Measurements from ENCODE around the gene ZSWIM3. TPM values are rescaled to one million over a fixed set of nuclear protein-coding genes. Genes with fewer than 3 reads are reported as not detected.

Gene ZSWIM3
- total RNA-seq, 3 donors from 2014 or later (not counting 1 experiment from before 2014, with no cell fraction given), result 1.4 to 2.3 (median 1.5) TPM

GRCh38 chr20:45886590-45887345 is 29.4 kb downstream of the ZSWIM3 start:
- intact Hi-C loops (cut with micrococcal nuclease), result no loop called here
- no peak for TF ChIP-seq CTCF (IDR thresholded peaks at IDR 0.05)
- DNase-seq (no peak), ATAC-seq (no peak)
- no peaks in the 10 kb centered on the region for H3K27me3 ChIP-seq (ENCODE audit: control insufficient read depth, insufficient read depth, low read length)
- Mint-ChIP-seq H3K27me3 (ENCODE audit: low read depth in 2 of 2) (no peaks in the 10 kb centered on the region), H3K36me3 (no peaks in the 10 kb centered on the region), H3K9me3 (no peaks in the 10 kb centered on the region), H3K4me1 (peaks cover 12 to 20% of the 10 kb centered on the region in 2 donors), H3K4me3 (no peak overlapping the region), H3K27ac (no peak overlapping the region)
- no peaks in the 10 kb centered on the region for H3K36me3 ChIP-seq (ENCODE audit: control insufficient read depth, insufficient read depth, low read length)
- H3K4me3 ChIP-seq (ENCODE audit: low read length), result no peak overlapping the region
- H3K27ac ChIP-seq (ENCODE audit: low read length), result no peak overlapping the region
- 96% methylated on average over 17 of the region's 19 CpGs for WGBS (ENCODE audit: insufficient coverage)
- no peaks in the 10 kb centered on the region for H3K9me3 ChIP-seq (ENCODE audit: control insufficient read depth, insufficient read depth, low read length)
- H3K4me1 ChIP-seq (ENCODE audit: control insufficient read depth, insufficient read depth, low read length), result peaks cover 16% of the 10 kb centered on the region

- H3K36me3 ChIP-seq (ENCODE audit: control insufficient read depth, insufficient read depth, low read length), result no peaks in the 10 kb centered on the region
- H3K9me3 Mint-ChIP-seq, result no peaks in the 10 kb centered on the region
- no peak within 1 kb of the TSS for H3K27ac ChIP-seq (ENCODE audit: low read length)
- H3K4me1 ChIP-seq (ENCODE audit: control insufficient read depth, insufficient read depth, low read length), result peaks cover 22% of the 10 kb centered on the region
- no peaks in the 10 kb centered on the region for H3K36me3 Mint-ChIP-seq
- no peak within 1 kb of the TSS for H3K4me3 ChIP-seq (ENCODE audit: low read length)
- H3K27me3 ChIP-seq (ENCODE audit: control insufficient read depth, insufficient read depth, low read length), result no peaks in the 10 kb centered on the region
- H3K27me3 Mint-ChIP-seq (ENCODE audit: low read depth in 2 of 2), result no peaks in the 10 kb centered on the region
- DNase-seq (no peak), ATAC-seq (no peak)
- no peak within 1 kb of the TSS for H3K4me3 Mint-ChIP-seq
- H3K9me3 ChIP-seq (ENCODE audit: control insufficient read depth, insufficient read depth, low read length), result no peaks in the 10 kb centered on the region
- no peak for TF ChIP-seq CTCF (IDR thresholded peaks at IDR 0.05)
- WGBS (ENCODE audit: insufficient coverage), result 98% methylated on average over 8 of the region's 8 CpGs
- intact Hi-C loops (cut with micrococcal nuclease), result no loop called here
- H3K27ac Mint-ChIP-seq, result no peak within 1 kb of the TSS
- H3K4me1 Mint-ChIP-seq, result peaks cover 8 to 21% of the 10 kb centered on the region in 2 donors
Measured at GRCh38 chr20:45887346-45887715, 29.9 kb downstream of the ZSWIM3 start, which contains the start of gene SPATA25. Gene SPATA25, minus strand, starts transcription at chr20:45887622. Its CDS starts 32 bp downstream, at chr20:45887590.

GRCh38 chr20:45888681-45889080 is 31.3 kb downstream of the ZSWIM3 start:
- Mint-ChIP-seq H3K36me3 (no peaks in the 10 kb centered on the region), H3K9me3 (no peaks in the 10 kb centered on the region), H3K27ac (no peak overlapping the region), H3K4me3 (peak overlapping the region; percentile 52), H3K4me1 (peaks cover 5 to 24% of the 10 kb centered on the region in 2 donors), H3K27me3 (ENCODE audit: low read depth in 2 of 2) (no peaks in the 10 kb centered on the region)
- intact Hi-C loops (cut with micrococcal nuclease), result no loop called here
- H3K4me3 ChIP-seq (ENCODE audit: low read length), result no peak overlapping the region
- TF ChIP-seq CTCF (IDR thresholded peaks at IDR 0.05), result no peak
- no peak for ATAC-seq
- 82% methylated on average over 3 of the region's 3 CpGs for WGBS (ENCODE audit: insufficient coverage)
- peaks cover 35% of the 10 kb centered on the region for H3K4me1 ChIP-seq (ENCODE audit: control insufficient read depth, insufficient read depth, low read length)
- H3K36me3 ChIP-seq (ENCODE audit: control insufficient read depth, insufficient read depth, low read length), result no peaks in the 10 kb centered on the region
- H3K9me3 ChIP-seq (ENCODE audit: control insufficient read depth, insufficient read depth, low read length), result no peaks in the 10 kb centered on the region
- H3K27me3 ChIP-seq (ENCODE audit: control insufficient read depth, insufficient read depth, low read length), result no peaks in the 10 kb centered on the region
- no peak for DNase-seq
- no peak overlapping the region for H3K27ac ChIP-seq (ENCODE audit: low read length)

Measured in natural killer cell (primary cell).